RWPE2 (cell line): Measurements from ENCODE around the gene ITGA2.

Source experiments
- ATAC-seq: fragments of 200-7000 bp; cut with Tn5 transposase; 3 replicates; pipeline ENCODE4 v1.9.1; 2021; ENCODE audit warnings: low read depth
- DNase-seq: peaks from one replicate; pipeline ENCODE4 v3.0.0-alpha.2; 2020; ENCODE audit warnings: low spot score
- H3K27ac ChIP-seq: fragments of 450-650 bp; 2 replicates; pipeline ENCODE4 v1.5.1; 2017; ENCODE audit warnings: mild to moderate bottlenecking; ENCODE audit not compliant: poor library complexity, severe bottlenecking
- H3K27me3 ChIP-seq: fragments of 250-450 bp; sonication (Bioruptor Pico); 2 replicates; pipeline ENCODE4 v1.5.1; 2021; ENCODE audit warnings: mild to moderate bottlenecking, moderate library complexity; ENCODE audit not compliant: insufficient read depth, poor library complexity, severe bottlenecking
- H3K36me3 ChIP-seq: fragments of 250-450 bp; sonication (Bioruptor Pico); 2 replicates; pipeline ENCODE4 v1.5.1; 2020; ENCODE audit warnings: low read depth, mild to moderate bottlenecking, moderate library complexity
- H3K4me1 ChIP-seq: fragments of 250-450 bp; sonication (Bioruptor Pico); 2 replicates; pipeline ENCODE4 v1.5.1; 2021; ENCODE audit warnings: mild to moderate bottlenecking, moderate library complexity; ENCODE audit not compliant: insufficient read depth, poor library complexity, severe bottlenecking
- H3K4me3 ChIP-seq: fragments of 250-450 bp; sonication (Bioruptor Pico); 2 replicates; pipeline ENCODE4 v1.5.1; 2021; ENCODE audit warnings: mild to moderate bottlenecking, moderate library complexity; ENCODE audit not compliant: severe bottlenecking
- H3K9me3 ChIP-seq: fragments of 250-450 bp; sonication (Bioruptor Pico); 2 replicates; pipeline ENCODE4 v1.5.1; 2021; ENCODE audit warnings: mild to moderate bottlenecking, moderate library complexity; ENCODE audit not compliant: severe bottlenecking
- CTCF ChIP-seq: fragments of 450-650 bp; IDR thresholded peaks from one replicate; pipeline ENCODE4 v1.5.1; 2017; ENCODE audit warnings: mild to moderate bottlenecking, moderate library complexity; ENCODE audit not compliant: poor library complexity, severe bottlenecking

The ITGA2 gene

GRCh38 chr5:52987711-52988331 lies 1.3 kb upstream of the ITGA2 start:
- ATAC-seq (peak; percentile 60), DNase-seq (peak; percentile 72)
- H3K27me3 ChIP-seq, result no peaks in the 10 kb centered on the region
- H3K36me3 ChIP-seq, result peaks cover 18% of the 10 kb centered on the region
- H3K4me3 ChIP-seq, result no peak overlapping the region
- no peak for TF ChIP-seq CTCF
- H3K4me1 ChIP-seq, result peaks cover 55% of the 10 kb centered on the region
- H3K27ac ChIP-seq, result peak overlapping the region; percentile 94
- no peaks in the 10 kb centered on the region for H3K9me3 ChIP-seq

GRCh38 chr5:52988335-52989024 lies 672 bp upstream of the ITGA2 start:
- peak overlapping the region; percentile 94 for H3K27ac ChIP-seq
- ATAC-seq (peak; percentile 2; the same call in 2 of the 3 replicates), DNase-seq (no peak)
- H3K4me3 ChIP-seq, result peak overlapping the region; percentile 65
- peaks cover 60% of the 10 kb centered on the region for H3K4me1 ChIP-seq
- no peaks in the 10 kb centered on the region for H3K27me3 ChIP-seq
- peaks cover 24% of the 10 kb centered on the region for H3K36me3 ChIP-seq
- H3K9me3 ChIP-seq, result no peaks in the 10 kb centered on the region
- TF ChIP-seq CTCF, result no peak

GRCh38 chr5:52989781-52990527 lies 802 bp downstream of the ITGA2 start:
- H3K27ac ChIP-seq, result peak overlapping the region; percentile 94
- peak; percentile 73 for TF ChIP-seq CTCF
- H3K4me3 ChIP-seq, result peak overlapping the region; percentile 65
- H3K9me3 ChIP-seq, result no peaks in the 10 kb centered on the region
- H3K36me3 ChIP-seq, result peaks cover 39% of the 10 kb centered on the region
- ATAC-seq (peak; percentile 30), DNase-seq (peak; percentile 77)
- no peaks in the 10 kb centered on the region for H3K27me3 ChIP-seq
- peaks cover 63% of the 10 kb centered on the region for H3K4me1 ChIP-seq

GRCh38 chr5:52990528-52990925 lies 1.4 kb downstream of the ITGA2 start:
- ATAC-seq, result no peak
- no peaks in the 10 kb centered on the region for H3K9me3 ChIP-seq
- H3K36me3 ChIP-seq, result peaks cover 40% of the 10 kb centered on the region
- H3K27me3 ChIP-seq, result no peaks in the 10 kb centered on the region
- DNase-seq, result no peak
- peak overlapping the region; percentile 94 for H3K27ac ChIP-seq
- TF ChIP-seq CTCF, result no peak
- H3K4me1 ChIP-seq, result peaks cover 62% of the 10 kb centered on the region
- peak overlapping the region; percentile 65 for H3K4me3 ChIP-seq
